Thoracic aorta (tissue), 2 donors: ENCODE measurements around the gene MAPK6. TPM values are rescaled to one million over a fixed set of nuclear protein-coding genes. Genes with fewer than 3 reads are reported as not detected.

Experiments
- ATAC-seq: fragments of 150-250 bp; one replicate; pipeline ENCODE4 v1.8.0; 2017; ENCODE audit warnings: low read depth; ENCODE audit not compliant: insufficient number of reproducible peaks, low FRiP score
- DNase-seq: peaks from one replicate; pipeline ENCODE4 v3.0.0-alpha.2; 2020; ENCODE audit warnings: low spot score
- H3K27ac ChIP-seq, 2 donors: fragments of 200-600 bp; sonication (generic); 1 replicate in 1 of 2; 2 replicates in 1 of 2; pipeline ENCODE4 v1.5.1; 2016; ENCODE audit warnings: mild to moderate bottlenecking in 2 of 2, moderate library complexity in 2 of 2
- H3K27me3 ChIP-seq: fragments of 200-600 bp; sonication (generic); replicated peaks from 2 replicates; pipeline ENCODE4 v1.6.0; 2016; ENCODE audit warnings: mild to moderate bottlenecking; ENCODE audit not compliant: insufficient read depth
- H3K36me3 ChIP-seq: fragments of 200-600 bp; sonication (generic); one replicate; pipeline ENCODE4 v1.5.1; 2016
- H3K4me1 ChIP-seq, 2 donors: fragments of 200-600 bp; sonication (generic); 1 replicate in 1 of 2; 2 replicates in 1 of 2; pipeline versions ENCODE4 v1.5.1 to v1.6.0; 2016; ENCODE audit warnings: low read depth in 2 of 2, mild to moderate bottlenecking in 1 of 2; ENCODE audit not compliant: control insufficient read depth in 1 of 2
- H3K4me3 ChIP-seq: fragments of 200-600 bp; sonication (generic); 2 replicates; pipeline ENCODE4 v1.5.1; 2016; ENCODE audit warnings: mild to moderate bottlenecking
- H3K9me3 ChIP-seq: fragments of 200-600 bp; sonication (generic); 2 replicates; pipeline ENCODE4 v1.5.1; 2016
- total RNA-seq, 2 donors: library from RNA; depleted of rRNA; stranded (reverse); fragments of >200 nt; gene quantifications; one replicate each; pipeline versions ENCODE4 v1.1.0 to v1.2.3, GENCODE V29; 2016
- TF ChIP-seq, protein P1 (sequence below): fragments of 200-600 bp; sonication (generic); IDR thresholded peaks from one replicate; pipeline ENCODE4 v1.5.1; 2019; ENCODE audit warnings: antibody characterized with exemption

MAPK6 gene
- total RNA-seq, 2 donors from 2014 or later = 11.2 to 24.8 TPM

DNA sequence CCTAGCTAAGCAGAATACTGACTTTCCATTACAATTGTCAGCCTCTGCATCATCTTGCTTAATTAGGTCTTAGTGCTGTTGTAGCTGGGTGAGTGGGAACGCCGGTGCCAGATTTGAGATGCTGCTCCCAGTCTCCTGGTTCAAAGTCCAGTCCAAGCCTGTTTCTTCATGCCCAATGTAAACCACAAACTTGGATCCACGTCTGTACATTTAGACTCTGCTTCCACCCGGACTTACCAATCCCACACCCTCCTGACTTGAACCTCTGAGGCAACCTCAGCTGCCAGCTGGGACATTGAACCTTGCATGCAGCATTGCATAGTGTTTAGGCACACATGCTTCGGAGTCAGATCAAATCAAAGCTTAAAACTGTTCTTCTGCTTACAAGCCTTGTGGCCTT lies 50.5 kb downstream of the MAPK6 start:
- TF ChIP-seq, protein P1, sequence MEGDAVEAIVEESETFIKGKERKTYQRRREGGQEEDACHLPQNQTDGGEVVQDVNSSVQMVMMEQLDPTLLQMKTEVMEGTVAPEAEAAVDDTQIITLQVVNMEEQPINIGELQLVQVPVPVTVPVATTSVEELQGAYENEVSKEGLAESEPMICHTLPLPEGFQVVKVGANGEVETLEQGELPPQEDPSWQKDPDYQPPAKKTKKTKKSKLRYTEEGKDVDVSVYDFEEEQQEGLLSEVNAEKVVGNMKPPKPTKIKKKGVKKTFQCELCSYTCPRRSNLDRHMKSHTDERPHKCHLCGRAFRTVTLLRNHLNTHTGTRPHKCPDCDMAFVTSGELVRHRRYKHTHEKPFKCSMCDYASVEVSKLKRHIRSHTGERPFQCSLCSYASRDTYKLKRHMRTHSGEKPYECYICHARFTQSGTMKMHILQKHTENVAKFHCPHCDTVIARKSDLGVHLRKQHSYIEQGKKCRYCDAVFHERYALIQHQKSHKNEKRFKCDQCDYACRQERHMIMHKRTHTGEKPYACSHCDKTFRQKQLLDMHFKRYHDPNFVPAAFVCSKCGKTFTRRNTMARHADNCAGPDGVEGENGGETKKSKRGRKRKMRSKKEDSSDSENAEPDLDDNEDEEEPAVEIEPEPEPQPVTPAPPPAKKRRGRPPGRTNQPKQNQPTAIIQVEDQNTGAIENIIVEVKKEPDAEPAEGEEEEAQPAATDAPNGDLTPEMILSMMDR = no peak
- no peak overlapping the region for H3K4me3 ChIP-seq
- ATAC-seq (no peak), DNase-seq (no peak)
- no peaks in the 10 kb centered on the region for H3K27me3 ChIP-seq
- H3K36me3 ChIP-seq = no peaks in the 10 kb centered on the region
- no peaks in the 10 kb centered on the region for H3K4me1 ChIP-seq
- H3K9me3 ChIP-seq = no peaks in the 10 kb centered on the region
- no peak overlapping the region for H3K27ac ChIP-seq

DNA sequence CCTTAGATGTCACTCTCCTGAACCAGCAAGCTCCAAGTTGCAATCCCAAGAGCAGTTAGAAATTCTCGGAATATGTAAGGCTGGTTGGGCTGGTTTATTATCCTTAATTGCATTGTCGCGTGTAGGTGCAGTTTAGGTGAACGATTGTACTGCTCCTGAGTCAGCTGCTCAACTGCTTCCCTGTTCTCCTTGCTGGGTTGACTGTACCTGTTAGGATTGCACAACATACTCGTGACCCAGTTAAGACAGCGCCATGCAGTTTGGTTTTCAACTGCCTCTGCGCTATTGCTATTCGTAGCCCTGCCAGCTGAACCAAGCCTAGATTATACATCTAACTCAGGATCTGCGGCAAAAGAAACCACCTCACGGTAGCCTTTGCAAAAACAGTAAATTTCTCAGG lies 52.6 kb downstream of the MAPK6 start:
- ATAC-seq = no peak
- Histone ChIP-seq H3K4me1 (no peaks in the 10 kb centered on the region), H3K9me3 (no peaks in the 10 kb centered on the region), H3K36me3 (no peaks in the 10 kb centered on the region), H3K27me3 (no peaks in the 10 kb centered on the region), H3K27ac (no peak overlapping the region), H3K4me3 (no peak overlapping the region)
- DNase-seq = no peak
- TF ChIP-seq, protein P1 = no peak

DNA sequence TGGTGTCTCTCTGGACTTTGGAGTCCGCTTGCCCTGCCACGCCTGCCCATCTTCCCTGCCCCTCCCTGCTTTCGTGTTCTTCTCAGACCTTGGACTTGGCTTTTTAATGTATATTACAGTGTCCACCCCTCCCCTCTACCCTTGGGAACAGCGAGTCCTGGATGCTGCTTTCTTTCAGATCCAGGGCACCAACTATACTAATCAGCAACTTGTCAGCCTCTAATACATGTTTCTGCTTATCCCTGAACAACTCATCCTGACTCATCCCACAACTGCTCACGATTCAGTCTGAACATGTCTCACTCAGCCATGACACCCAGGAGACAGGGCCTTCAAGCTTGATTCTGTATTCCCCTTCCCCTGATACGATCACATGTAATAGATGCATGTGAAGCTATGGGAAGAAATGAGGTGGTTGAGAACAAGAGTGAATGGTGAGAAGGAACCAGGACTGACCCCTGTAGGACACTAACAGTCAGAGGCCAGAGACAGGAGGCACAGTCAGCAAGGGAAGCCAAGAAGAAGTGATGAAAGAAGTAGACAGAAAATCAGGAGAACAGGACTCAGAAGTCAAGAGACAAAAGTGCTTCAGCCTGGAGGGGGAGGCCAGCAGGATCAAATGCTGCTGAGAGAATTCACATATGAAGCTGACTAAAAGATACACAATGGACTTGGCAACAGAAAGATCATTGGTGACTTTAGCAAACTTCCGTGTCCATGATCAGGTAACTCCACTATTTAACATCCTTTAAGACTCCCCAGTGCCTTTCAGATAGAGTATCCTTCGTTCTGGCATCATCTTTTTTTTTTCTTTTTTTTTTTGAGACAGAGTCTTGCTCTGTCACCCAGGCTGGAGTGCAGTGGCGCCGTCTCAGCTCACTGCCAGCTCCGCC lies 58.1 kb downstream of the MAPK6 start:
- TF ChIP-seq, protein P1 = no peak
- H3K27ac ChIP-seq = no peak overlapping the region
- no peak for ATAC-seq
- H3K4me1 ChIP-seq = no peaks in the 10 kb centered on the region
- no peaks in the 10 kb centered on the region for H3K9me3 ChIP-seq
- H3K4me3 ChIP-seq = no peak overlapping the region
- H3K36me3 ChIP-seq = no peaks in the 10 kb centered on the region
- H3K27me3 ChIP-seq = no peaks in the 10 kb centered on the region
- DNase-seq = no peak

DNA sequence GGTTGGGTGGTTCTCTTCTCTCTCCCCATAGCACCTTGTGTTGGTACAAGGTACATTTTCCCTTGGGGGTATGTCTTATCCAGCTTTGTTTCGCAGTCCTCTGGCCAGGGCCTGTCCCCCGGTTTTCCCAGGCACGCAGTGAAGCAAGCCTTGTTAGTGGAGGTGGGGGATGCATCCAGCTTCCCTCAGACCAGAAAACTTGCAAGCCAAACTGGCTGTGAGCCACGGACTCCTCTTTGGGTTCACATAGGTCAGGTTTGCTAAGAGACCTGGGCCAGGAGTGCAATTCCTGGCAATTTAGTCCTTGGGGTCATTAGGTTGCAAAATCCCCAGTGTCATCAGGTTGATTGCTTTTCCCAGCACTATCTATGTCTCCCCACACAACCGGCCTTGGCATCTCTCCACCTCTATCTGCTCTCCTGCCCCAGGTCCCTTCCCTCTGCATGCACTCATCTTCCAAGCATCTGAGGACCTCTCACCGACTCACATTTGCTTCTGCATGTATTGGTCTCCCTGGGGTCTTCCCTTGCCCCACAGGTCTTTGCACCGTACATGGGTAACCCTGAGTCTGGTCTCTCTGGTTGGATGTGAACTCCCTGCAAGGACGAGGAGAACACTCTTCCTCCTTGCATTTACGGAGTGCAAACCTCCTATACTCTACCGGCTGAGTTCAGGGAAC lies 59.3 kb downstream of the MAPK6 start:
- Histone ChIP-seq H3K27me3 (no peaks in the 10 kb centered on the region), H3K9me3 (no peaks in the 10 kb centered on the region), H3K4me1 (no peaks in the 10 kb centered on the region), H3K4me3 (no peak overlapping the region), H3K36me3 (no peaks in the 10 kb centered on the region), H3K27ac (no peak overlapping the region)
- TF ChIP-seq, protein P1 = no peak
- ATAC-seq (no peak), DNase-seq (no peak)

DNA sequence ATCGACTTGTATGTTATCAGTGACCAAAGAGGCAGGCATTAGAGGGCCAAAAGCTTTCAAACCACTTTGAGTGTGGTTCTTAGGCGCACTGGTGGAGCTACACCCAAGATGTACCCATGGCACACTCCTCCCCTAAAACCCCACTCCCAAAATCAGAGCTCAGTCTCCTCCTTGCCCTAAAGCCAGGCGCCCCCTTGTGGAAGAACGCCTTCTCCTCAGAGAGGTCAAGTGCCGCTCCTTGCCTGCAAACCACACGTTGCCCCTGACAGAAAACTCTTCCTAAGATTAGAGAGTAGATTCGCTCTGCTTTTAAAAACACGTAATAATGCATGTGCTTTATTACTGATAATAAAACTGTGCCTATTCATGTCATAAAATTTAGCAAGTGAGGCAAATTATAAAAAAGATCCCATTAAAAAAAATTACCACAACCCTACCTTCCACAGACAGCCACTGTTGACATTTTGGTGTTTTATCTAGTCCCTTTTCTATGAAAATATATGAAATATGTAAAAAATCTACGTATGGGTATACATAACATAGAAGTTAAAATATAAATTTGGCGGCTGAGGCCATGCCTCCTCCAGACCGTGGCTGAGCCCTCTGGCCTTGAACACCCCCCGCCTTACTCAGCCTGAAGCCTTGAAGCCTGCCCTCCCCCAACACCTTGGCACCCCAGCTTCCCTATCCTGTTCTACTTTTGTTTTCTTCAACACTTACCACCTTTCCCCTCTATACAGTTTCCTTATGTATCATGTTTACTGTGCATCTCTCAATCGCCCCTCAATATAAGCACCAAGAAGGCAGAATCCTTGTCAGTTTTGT lies 60.1 kb downstream of the MAPK6 start:
- no peaks in the 10 kb centered on the region for H3K4me1 ChIP-seq
- no peak overlapping the region for H3K27ac ChIP-seq
- no peaks in the 10 kb centered on the region for H3K27me3 ChIP-seq
- no peaks in the 10 kb centered on the region for H3K36me3 ChIP-seq
- TF ChIP-seq, protein P1 = peak; percentile 76
- no peaks in the 10 kb centered on the region for H3K9me3 ChIP-seq
- no peak overlapping the region for H3K4me3 ChIP-seq
- no peak for ATAC-seq
- peak; percentile 38 for DNase-seq
